Right ventricle myocardium inferior (tissue), 1 donor: ENCODE data around the gene TENM4. TPM values are rescaled to one million over a fixed set of nuclear protein-coding genes. Genes with fewer than 3 reads are reported as not detected.
A peak's percentile ranks its signal among the peaks of the same experiment; 100 is the strongest.

Source experiments
- ATAC-seq: fragments of 200-7000 bp; cut with Tn5 transposase; one replicate; pipeline ENCODE4 v1.9.1; 2020; ENCODE audit warnings: mild to moderate bottlenecking, moderate library complexity
- DNase-seq: peaks from one replicate; pipeline ENCODE4 v3.0.0; 2021; ENCODE audit errors: missing footprints
- intact Hi-C: fragments of 100-400 bp; cut with DNase I; formaldehyde crosslinking; loops from one replicate; pipeline ENCODE4 v1.11.0; 2022
- microRNA-seq: library from miRNA; unstranded; fragments of <30 nt; microRNA quantifications from one replicate; pipeline ENCODE4 v1.2.0, GENCODE V29; 2020
- total RNA-seq: library from RNA; stranded (reverse); fragmentation: NEBNext Ultra II Directional; extraction: Animal tissue kit (Norgen Biotek cat#: 25700); gene quantifications from one replicate; pipeline ENCODE4 v1.2.1, GENCODE V29; 2021
- donor health status: DM: no; HTN: yes; CAD: no; lungs with severe emphysema.

The TENM4 gene
- total RNA-seq, 1 donor from 2014 or later, result 0.35 TPM

DNA sequence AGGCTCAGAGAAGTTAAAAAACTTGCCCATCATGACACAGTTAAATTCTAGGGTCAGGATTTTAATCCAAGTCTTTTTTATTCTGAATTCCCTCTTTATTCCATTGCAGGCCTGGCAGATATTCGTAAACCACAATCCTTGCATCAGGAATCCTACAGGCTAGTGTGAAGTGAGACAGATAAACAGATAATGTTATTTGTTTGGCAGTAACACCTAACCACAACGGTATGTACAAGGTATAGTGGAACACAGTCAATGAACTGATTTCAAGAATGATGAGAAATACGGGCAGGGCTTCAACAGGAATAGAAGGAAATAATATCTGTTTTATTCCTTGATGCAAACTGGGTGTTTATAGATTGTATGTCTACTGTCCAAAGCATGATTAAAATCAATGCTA is 834.2 kb downstream of the TENM4 start:
- intact Hi-C loops, result no loop called here
- DNase-seq (no peak), ATAC-seq (no peak)

DNA sequence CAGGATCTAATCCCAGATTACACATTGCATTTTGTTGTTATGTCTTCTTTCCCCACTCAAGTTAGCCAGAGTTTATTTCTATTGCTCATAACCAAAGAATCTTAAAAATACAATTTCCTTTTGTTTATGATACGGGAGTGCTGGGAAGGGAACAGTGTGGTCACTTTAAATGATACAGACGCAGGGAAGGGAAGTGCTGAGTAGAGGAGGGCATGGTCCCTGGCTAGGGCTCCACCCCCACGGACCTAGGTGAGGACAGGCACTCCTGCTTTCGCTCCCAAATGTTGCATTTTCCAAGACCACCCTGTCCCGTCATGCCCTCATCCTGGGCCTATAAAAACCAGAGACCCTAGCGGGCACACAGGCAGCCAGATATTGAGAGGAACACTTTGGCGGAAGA is 835.5 kb downstream of the TENM4 start:
- ATAC-seq, result no peak
- intact Hi-C loops, result no loop called here

DNA sequence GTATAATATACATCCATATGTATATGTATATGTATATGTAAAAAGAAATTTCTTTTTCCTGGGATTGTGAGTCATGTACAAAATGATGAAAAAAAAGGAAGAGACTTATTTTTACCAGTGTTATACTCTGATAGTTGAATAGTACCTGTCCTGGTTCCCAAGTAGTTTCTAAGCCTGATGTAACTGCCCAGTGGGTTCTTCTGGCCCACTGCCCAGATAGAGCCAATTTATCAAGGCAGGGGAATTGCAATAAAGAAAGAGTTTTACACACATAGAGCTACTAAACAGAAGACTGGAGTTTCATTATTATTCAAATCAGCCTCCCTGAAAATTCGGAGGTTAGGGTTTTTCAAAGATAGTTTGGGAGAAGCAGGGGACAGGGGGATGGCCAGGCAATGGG is 837.0 kb downstream of the TENM4 start:
- intact Hi-C loops, result no loop called here
- DNase-seq (no peak), ATAC-seq (no peak)

More for the DNA sequence above, 835.5 kb downstream of the TENM4 start:
- no peak for DNase-seq

Small RNA genes within 50 kb of the gene (microRNA-seq; reads per million reads assigned to microRNA genes)
- not detected for gene MIR5579
- 133 reads per million, percentile 56 among the genes with 10 or more reads in this experiment for gene MIR708
